Thoracic aorta (tissue), 2 donors: ENCODE measurements around the gene MTX1. TPM values are rescaled to one million over a fixed set of nuclear protein-coding genes. Genes with fewer than 3 reads are reported as not detected.
"Not testable (repeated sequence)": the region's sequence is repeated elsewhere in the genome, so short reads cannot be mapped to it uniquely, and the experiment has no call there.

ENCODE experiments used
- ATAC-seq: fragments of 150-250 bp; one replicate; pipeline ENCODE4 v1.8.0; 2017; ENCODE audit warnings: low read depth; ENCODE audit not compliant: insufficient number of reproducible peaks, low FRiP score
- DNase-seq: peaks from one replicate; pipeline ENCODE4 v3.0.0-alpha.2; 2020; ENCODE audit warnings: low spot score
- H3K27ac ChIP-seq, 2 donors: fragments of 200-600 bp; sonication (generic); 1 replicate in 1 of 2; 2 replicates in 1 of 2; pipeline ENCODE4 v1.5.1; 2016; ENCODE audit warnings: mild to moderate bottlenecking in 2 of 2, moderate library complexity in 2 of 2
- H3K27me3 ChIP-seq: fragments of 200-600 bp; sonication (generic); replicated peaks from 2 replicates; pipeline ENCODE4 v1.6.0; 2016; ENCODE audit warnings: mild to moderate bottlenecking; ENCODE audit not compliant: insufficient read depth
- H3K36me3 ChIP-seq: fragments of 200-600 bp; sonication (generic); one replicate; pipeline ENCODE4 v1.5.1; 2016
- H3K4me1 ChIP-seq, 2 donors: fragments of 200-600 bp; sonication (generic); 1 replicate in 1 of 2; 2 replicates in 1 of 2; pipeline versions ENCODE4 v1.5.1 to v1.6.0; 2016; ENCODE audit warnings: low read depth in 2 of 2, mild to moderate bottlenecking in 1 of 2; ENCODE audit not compliant: control insufficient read depth in 1 of 2
- H3K4me3 ChIP-seq: fragments of 200-600 bp; sonication (generic); 2 replicates; pipeline ENCODE4 v1.5.1; 2016; ENCODE audit warnings: mild to moderate bottlenecking
- H3K9me3 ChIP-seq: fragments of 200-600 bp; sonication (generic); 2 replicates; pipeline ENCODE4 v1.5.1; 2016
- total RNA-seq, 2 donors: library from RNA; depleted of rRNA; stranded (reverse); fragments of >200 nt; gene quantifications; one replicate each; pipeline versions ENCODE4 v1.1.0 to v1.2.3, GENCODE V29; 2016
- TF ChIP-seq, protein P1 (sequence below): fragments of 200-600 bp; sonication (generic); IDR thresholded peaks from one replicate; pipeline ENCODE4 v1.5.1; 2019; ENCODE audit warnings: antibody characterized with exemption

MTX1 gene
- total RNA-seq, 2 donors from 2014 or later: 21.7 to 22.9 TPM

DNA sequence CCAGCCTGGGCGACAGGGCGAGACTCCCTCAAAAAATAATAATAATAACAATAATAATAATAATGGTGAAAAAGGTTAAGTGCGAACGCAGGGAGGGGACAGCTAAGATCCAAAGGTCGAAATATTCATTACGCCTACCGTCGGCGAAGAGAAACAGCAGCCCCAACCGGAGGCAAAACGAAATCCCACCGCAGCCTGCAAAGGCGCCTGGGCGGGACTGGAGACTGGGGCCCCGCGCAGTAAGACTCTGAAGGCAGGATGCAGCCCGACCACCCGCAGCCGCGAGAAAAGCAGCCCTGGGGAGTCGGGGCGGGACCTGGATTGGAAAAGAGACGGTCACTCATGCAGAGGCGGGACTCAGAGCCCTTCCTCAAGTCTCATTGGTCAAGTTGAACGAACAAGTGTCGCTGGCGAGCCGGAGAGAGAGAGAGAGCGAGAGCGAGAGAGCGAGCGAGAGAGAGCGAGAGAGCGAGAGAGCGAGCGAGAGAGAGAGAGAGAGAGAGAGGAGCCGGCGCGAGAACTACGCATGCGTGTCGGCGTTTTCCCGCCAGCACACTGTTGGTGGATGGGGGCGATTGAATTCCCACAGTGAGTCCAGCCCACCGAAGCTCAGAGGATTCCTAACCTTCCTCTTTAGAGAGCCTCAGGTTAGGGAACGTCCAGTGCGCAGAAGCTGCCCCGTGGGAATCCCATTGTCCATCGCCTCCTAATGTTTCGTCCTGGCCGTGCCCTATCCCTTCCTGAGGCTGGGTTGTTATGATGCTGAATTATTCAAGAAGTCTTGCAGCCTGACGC lies 36.1 kb downstream of the MTX1 start:
- no peaks in the 10 kb centered on the region for H3K27me3 ChIP-seq
- H3K36me3 ChIP-seq: peaks cover 4% of the 10 kb centered on the region
- peak overlapping the region; percentile 87 to 94 for H3K27ac ChIP-seq
- DNase-seq (peak; percentile 97), ATAC-seq (peak; percentile 95)
- H3K4me1 ChIP-seq: peaks cover 16 to 36% of the 10 kb centered on the region in 2 donors
- TF ChIP-seq, protein P1, sequence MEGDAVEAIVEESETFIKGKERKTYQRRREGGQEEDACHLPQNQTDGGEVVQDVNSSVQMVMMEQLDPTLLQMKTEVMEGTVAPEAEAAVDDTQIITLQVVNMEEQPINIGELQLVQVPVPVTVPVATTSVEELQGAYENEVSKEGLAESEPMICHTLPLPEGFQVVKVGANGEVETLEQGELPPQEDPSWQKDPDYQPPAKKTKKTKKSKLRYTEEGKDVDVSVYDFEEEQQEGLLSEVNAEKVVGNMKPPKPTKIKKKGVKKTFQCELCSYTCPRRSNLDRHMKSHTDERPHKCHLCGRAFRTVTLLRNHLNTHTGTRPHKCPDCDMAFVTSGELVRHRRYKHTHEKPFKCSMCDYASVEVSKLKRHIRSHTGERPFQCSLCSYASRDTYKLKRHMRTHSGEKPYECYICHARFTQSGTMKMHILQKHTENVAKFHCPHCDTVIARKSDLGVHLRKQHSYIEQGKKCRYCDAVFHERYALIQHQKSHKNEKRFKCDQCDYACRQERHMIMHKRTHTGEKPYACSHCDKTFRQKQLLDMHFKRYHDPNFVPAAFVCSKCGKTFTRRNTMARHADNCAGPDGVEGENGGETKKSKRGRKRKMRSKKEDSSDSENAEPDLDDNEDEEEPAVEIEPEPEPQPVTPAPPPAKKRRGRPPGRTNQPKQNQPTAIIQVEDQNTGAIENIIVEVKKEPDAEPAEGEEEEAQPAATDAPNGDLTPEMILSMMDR: peak; percentile 42
- H3K9me3 ChIP-seq: no peaks in the 10 kb centered on the region
- H3K4me3 ChIP-seq: peak overlapping the region; percentile 85

DNA sequence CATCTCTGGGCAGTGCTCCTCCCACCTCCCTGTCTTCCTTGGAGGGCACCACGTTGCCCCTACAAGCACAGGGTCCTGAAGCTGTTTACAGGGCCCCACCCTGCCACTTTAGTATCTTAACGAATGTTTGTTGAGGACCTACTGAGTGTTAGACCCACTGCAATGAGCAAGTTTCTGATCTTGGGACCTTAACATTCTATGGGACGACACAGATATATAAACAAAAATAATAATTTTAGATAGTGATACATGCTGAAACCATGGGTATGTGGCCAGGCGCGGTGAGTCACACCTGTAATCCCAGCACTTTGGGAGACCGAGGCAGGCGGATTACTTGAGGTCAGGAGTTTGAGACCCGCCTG lies 36.6 kb downstream of the MTX1 start:
- Histone ChIP-seq H3K4me3 (peak overlapping the region; percentile 85), H3K27me3 (no peaks in the 10 kb centered on the region)
- TF ChIP-seq, protein P1: no peak

DNA sequence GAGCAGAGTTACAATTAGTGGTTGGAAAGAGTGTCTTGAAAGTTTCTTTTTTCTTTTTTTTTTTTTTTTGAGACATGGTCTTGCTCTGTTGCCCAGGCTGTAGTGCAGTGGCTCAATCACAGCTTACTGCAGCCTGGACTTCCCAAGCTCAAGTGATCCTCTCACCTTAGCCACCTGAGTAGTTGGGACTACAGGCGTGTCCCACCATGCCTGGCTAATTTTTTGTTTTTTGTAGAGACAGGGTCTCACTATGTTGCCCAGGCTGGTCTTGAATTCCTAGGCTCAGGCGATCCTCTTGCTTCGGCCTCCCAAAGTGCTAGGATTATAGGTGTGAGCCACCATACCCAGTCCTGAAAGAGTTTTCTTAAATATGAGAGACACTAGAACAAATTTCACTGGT lies 38.3 kb downstream of the MTX1 start:
- not testable (repeated sequence) for H3K4me3 ChIP-seq, DNase-seq, H3K9me3 ChIP-seq, H3K27ac ChIP-seq, ATAC-seq, H3K36me3 ChIP-seq, H3K27me3 ChIP-seq
- H3K4me1 ChIP-seq: peaks cover 12 to 32% of the 10 kb centered on the region in 2 donors

More for the DNA sequence above, 36.6 kb downstream of the MTX1 start:
- no peaks in the 10 kb centered on the region for H3K9me3 ChIP-seq
- peaks cover 16 to 33% of the 10 kb centered on the region in 2 donors for H3K4me1 ChIP-seq
- ATAC-seq: no peak
- no peak for DNase-seq
- peak overlapping the region; percentile 87 to 90 for H3K27ac ChIP-seq
- peaks cover 4% of the 10 kb centered on the region for H3K36me3 ChIP-seq

DNA sequence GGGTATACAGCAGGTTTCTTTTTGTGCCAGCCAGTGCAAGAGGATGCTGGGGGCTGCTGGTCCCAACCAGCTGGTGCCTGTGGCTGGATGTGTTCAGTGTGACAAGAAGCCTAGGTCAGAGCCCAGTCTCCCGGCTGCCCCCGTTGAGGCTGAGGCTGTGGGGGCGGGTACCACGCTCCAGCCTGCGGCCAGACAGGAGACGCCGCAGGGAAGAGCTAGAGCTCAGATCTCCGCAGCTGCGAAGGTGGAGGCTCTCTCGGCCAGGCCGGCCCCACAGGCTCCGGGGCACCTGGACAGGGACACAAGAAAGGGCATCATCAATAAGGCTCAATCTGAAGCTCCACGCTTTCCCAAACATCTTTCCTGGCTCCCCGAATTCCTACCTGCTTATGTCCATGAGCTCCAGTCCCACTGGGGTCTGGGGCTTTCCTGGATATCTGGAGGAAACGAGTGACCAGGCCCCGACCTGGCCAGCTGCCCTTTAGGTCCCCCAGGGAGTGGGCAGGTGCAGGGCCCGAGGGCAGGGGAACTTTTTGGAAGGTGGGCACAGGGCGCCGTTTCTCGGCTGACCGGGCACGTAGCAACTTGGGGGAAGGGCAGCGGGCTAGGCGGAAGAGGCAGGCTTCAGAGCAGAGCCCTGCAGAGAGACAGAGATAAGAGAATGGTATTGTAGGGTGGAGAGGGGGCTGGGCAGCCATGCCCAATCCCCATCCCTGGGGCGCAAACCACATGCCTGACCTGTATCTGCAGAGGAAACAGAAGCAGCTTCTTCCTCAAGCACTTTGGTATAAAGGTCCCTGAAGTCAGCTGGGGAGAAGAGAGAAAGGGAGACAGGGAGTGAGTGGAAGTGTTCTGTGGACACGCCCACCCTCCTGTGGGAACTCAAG lies 39.4 kb downstream of the MTX1 start:
- no peaks in the 10 kb centered on the region for H3K27me3 ChIP-seq
- no peak overlapping the region for H3K27ac ChIP-seq
- DNase-seq (no peak), ATAC-seq (no peak)
- no peak overlapping the region for H3K4me3 ChIP-seq
- H3K9me3 ChIP-seq: no peaks in the 10 kb centered on the region
- TF ChIP-seq, protein P1: no peak
- peaks cover 11 to 25% of the 10 kb centered on the region in 2 donors for H3K4me1 ChIP-seq
- H3K36me3 ChIP-seq: peaks cover 4% of the 10 kb centered on the region

DNA sequence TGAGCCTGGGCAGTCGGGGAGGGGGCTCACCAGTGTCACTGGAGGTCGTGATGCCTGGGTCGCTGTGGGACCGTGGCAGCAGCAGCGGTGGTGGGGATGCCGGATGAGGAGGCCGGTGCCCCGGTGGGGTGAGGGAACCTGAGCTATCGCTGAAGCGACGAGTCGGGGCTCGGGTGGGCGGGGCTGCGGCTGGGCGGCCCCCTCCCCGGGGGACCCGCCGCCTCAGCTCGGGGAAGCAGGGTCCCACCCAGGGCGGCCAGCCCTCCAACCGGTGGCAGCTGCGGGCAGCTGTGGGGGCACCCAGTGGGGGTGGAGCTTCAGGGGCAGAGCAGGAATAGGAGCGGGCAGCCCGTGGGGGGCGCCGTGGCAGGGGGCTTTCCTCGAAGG lies 41.7 kb downstream of the MTX1 start:
- no peak overlapping the region for H3K27ac ChIP-seq
- TF ChIP-seq, protein P1: no peak
- ATAC-seq: no peak

More for the DNA sequence above, 41.7 kb downstream of the MTX1 start:
- no peaks in the 10 kb centered on the region for H3K9me3 ChIP-seq
- no peaks in the 10 kb centered on the region for H3K27me3 ChIP-seq
- peaks cover 4% of the 10 kb centered on the region for H3K36me3 ChIP-seq
- peaks cover 16 to 33% of the 10 kb centered on the region in 2 donors for H3K4me1 ChIP-seq
- peak overlapping the region; percentile 58 for H3K4me3 ChIP-seq
- no peak for DNase-seq
